ENCODE measurements around the gene NAV2.

DNA sequence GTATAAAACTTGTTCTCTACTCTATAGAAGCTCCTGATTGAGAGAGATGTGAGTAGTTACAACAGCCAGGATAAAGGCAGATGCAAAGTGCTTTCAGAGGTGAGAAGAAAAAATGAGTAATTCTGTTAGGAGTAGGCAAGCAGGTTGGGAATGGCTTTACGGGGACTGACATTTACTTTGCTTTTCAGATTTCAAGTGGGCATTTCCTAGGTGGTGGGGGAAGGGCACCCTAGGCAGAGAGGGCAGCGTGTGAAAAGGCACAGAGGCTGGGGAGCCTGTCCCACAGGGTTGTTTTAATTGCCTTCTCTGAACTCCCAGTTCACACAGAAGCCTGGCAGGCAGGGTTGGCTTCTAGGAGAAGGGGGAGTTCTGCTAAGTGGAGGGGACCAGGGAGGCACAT is 106.5 kb downstream of the NAV2 start:
- TF ChIP-seq TOX (CRISPR knock-in tag; IDR thresholded peaks at IDR 0.05; ENCODE audit: borderline replicate concordance) = no peak
- no peak for TF ChIP-seq ZNF8 (CRISPR knock-in tag; IDR thresholded peaks at IDR 0.05)

Data from SK-N-SH treated with all-trans-retinoic acid at 6 μM for 48 hours (cell line).